A673 (cell line): ENCODE data around the gene MAVS.

Experiments used
- EZH2 ChIP-seq: fragments of 200-600 bp; sonication (generic); IDR thresholded peaks from 2 replicates; pipeline ENCODE4 v1.6.1; 2017; ENCODE audit warnings: borderline replicate concordance, low read depth, mild to moderate bottlenecking, mixed read lengths, antibody characterized with exemption, low read length; ENCODE audit not compliant: poor library complexity, severe bottlenecking
- TF ChIP-seq, protein P1 (sequence below): fragments of 300-800, 200-600 bp; sonication (generic); conservative IDR thresholded peaks from 2 replicates; pipeline ENCODE4 v1.5.1; 2017; ENCODE audit warnings: low read depth, mild to moderate bottlenecking, antibody characterized with exemption, low read length, moderate library complexity, mixed read lengths

GRCh38 chr20:3836132-3836531, 10.5 kb upstream of the MAVS start:
- TF ChIP-seq, protein P1, sequence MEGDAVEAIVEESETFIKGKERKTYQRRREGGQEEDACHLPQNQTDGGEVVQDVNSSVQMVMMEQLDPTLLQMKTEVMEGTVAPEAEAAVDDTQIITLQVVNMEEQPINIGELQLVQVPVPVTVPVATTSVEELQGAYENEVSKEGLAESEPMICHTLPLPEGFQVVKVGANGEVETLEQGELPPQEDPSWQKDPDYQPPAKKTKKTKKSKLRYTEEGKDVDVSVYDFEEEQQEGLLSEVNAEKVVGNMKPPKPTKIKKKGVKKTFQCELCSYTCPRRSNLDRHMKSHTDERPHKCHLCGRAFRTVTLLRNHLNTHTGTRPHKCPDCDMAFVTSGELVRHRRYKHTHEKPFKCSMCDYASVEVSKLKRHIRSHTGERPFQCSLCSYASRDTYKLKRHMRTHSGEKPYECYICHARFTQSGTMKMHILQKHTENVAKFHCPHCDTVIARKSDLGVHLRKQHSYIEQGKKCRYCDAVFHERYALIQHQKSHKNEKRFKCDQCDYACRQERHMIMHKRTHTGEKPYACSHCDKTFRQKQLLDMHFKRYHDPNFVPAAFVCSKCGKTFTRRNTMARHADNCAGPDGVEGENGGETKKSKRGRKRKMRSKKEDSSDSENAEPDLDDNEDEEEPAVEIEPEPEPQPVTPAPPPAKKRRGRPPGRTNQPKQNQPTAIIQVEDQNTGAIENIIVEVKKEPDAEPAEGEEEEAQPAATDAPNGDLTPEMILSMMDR: no peak
- TF ChIP-seq EZH2: no peak
